PC-3 (cell line): Measurements from ENCODE around the gene TEX14. TPM values are rescaled to one million over a fixed set of nuclear protein-coding genes. Genes with fewer than 3 reads are reported as not detected.

Source experiments
- ATAC-seq: fragments of 200-7000 bp; cut with Tn5 transposase; 2 replicates; pipeline ENCODE4 v1.9.1; 2020; ENCODE audit warnings: mild to moderate bottlenecking, moderate library complexity
- BruUV-seq: library from RNA; stranded (reverse); fragments of 400-500 nt; replicated peaks from 2 replicates; lab custom pipeline; 2021; lab: Mats Ljungman, UMichigan
- CTCF ChIA-PET: fragments of 300-600 bp; sonication (Branson Sonifier 250); formaldehyde crosslinking; loops from one replicate; lab custom pipeline; 2022; ENCODE audit warnings: antibody characterized with exemption; lab: Charles Lee
- POLR2A ChIA-PET: fragments of 300-600 bp; sonication (Branson Sonifier 250); formaldehyde crosslinking; loops from one replicate; lab custom pipeline; 2022; ENCODE audit warnings: antibody characterized with exemption; ENCODE audit not compliant: unreplicated experiment; lab: Charles Lee
- DNase-seq: peaks from one replicate; pipeline ENCODE4 v3.0.0-alpha.2; 2015
- H2AFZ ChIP-seq: fragments of 300-600 bp; sonication (generic); 2 replicates; pipeline ENCODE4 v1.6.0; 2016; ENCODE audit warnings: antibody characterized with exemption, low read length
- H3F3A ChIP-seq: fragments of 300-600 bp; sonication (generic); one replicate; pipeline ENCODE4 v1.6.0; 2017; ENCODE audit warnings: antibody characterized with exemption, low read length, control low read depth, mild to moderate bottlenecking; ENCODE audit not compliant: unreplicated experiment
- H3K27ac ChIP-seq: fragments of 300-600 bp; sonication (generic); 2 replicates; pipeline ENCODE4 v1.5.1; 2016; ENCODE audit warnings: mild to moderate bottlenecking, low read length
- H3K27me3 ChIP-seq: fragments of 300-600 bp; sonication (generic); 2 replicates; pipeline ENCODE4 v1.6.1; 2016; ENCODE audit warnings: low read length, mixed read lengths
- H3K36me3 ChIP-seq: fragments of 300-600 bp; sonication (generic); 2 replicates; pipeline ENCODE4 v1.6.1; 2016; ENCODE audit warnings: low read depth, mixed run types, low read length, mixed read lengths
- H3K4me1 ChIP-seq: fragments of 300-600 bp; sonication (generic); 2 replicates; pipeline ENCODE4 v1.5.1; 2016; ENCODE audit warnings: low read length; ENCODE audit not compliant: insufficient read depth
- H3K4me2 ChIP-seq: fragments of 300-600 bp; sonication (generic); 2 replicates; pipeline ENCODE4 v1.6.0; 2016; ENCODE audit warnings: low read length
- H3K4me3 ChIP-seq: fragments of 300-600 bp; sonication (generic); 2 replicates; pipeline ENCODE4 v1.5.1; 2016; ENCODE audit warnings: mild to moderate bottlenecking, low read length, mixed read lengths
- H3K79me2 ChIP-seq: fragments of 300-600 bp; sonication (generic); 2 replicates; pipeline ENCODE4 v1.6.1; 2017; ENCODE audit warnings: low read length, mixed read lengths
- H3K9ac ChIP-seq: fragments of 300-600 bp; sonication (generic); 2 replicates; pipeline ENCODE4 v1.6.0; 2016; ENCODE audit warnings: mild to moderate bottlenecking, low read length
- H3K9me2 ChIP-seq: fragments of 300-600 bp; sonication (generic); replicated peaks from 2 replicates; pipeline ENCODE4 v1.6.1; 2016; ENCODE audit warnings: mixed run types, low read length, mixed read lengths
- H3K9me3 ChIP-seq: fragments of 300-600 bp; sonication (generic); 2 replicates; pipeline ENCODE4 v1.6.1; 2016; ENCODE audit warnings: low read length, mixed read lengths
- H4K20me1 ChIP-seq: fragments of 300-600 bp; sonication (generic); 2 replicates; pipeline ENCODE4 v1.6.1; 2016; ENCODE audit warnings: low read length, mixed read lengths
- EZH2 ChIP-seq: fragments of 300-600 bp; sonication (generic); IDR thresholded peaks from one replicate; pipeline ENCODE4 v1.6.1; 2017; ENCODE audit warnings: antibody characterized with exemption, mild to moderate bottlenecking, low read length; ENCODE audit not compliant: unreplicated experiment
- EZH2phosphoT487 ChIP-seq: fragments of 300-600 bp; sonication (generic); IDR thresholded peaks from 2 replicates; pipeline ENCODE4 v1.6.1; 2018; ENCODE audit warnings: mild to moderate bottlenecking, antibody characterized with exemption, low read length, borderline replicate concordance
- intact Hi-C: fragments of 100-400 bp; cut with micrococcal nuclease; formaldehyde crosslinking; loops from 2 replicates; pipeline ENCODE4 v1.9.0; 2023
- total RNA-seq: library from RNA; depleted of rRNA; stranded (reverse); fragments of >200 nt; gene quantifications from 2 replicates; pipeline ENCODE4 v1.2.3, GENCODE V29; 2014
- TF ChIP-seq, protein P1 (sequence below): fragments of 300-600 bp; sonication (generic); conservative IDR thresholded peaks from 2 replicates; pipeline ENCODE4 v1.5.1; 2017; ENCODE audit warnings: antibody characterized with exemption, low read depth, mild to moderate bottlenecking, low read length

Gene TEX14
- total RNA-seq, 1 experiment from 2014 or later = 0.29 TPM

DNA sequence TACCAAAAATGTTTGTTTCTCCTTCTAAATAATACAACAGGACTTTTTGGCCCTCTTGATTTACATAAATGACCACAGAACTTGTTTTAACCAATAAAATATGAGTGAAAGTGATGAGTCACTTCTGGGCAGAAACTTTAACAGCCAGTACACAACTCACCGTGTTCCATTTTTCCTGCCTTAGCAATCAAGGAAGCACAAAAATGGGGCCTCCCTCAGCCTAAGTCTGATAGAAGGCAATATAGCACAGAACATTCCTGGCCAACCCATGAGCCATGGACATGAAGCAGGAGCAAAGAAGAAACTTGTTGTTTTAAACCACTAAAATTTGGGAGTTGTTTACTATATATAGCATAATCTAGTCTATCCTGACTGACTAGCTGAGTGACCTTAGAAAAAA lies 116.3 kb downstream of the TEX14 start:
- Histone ChIP-seq H3K27ac (peak overlapping the region; percentile 5; the same call in 1 of the 2 replicates), H2AFZ (peak overlapping the region; percentile 59), H3K9me2 (no peaks in the 10 kb centered on the region), H3K4me1 (peaks cover 9% of the 10 kb centered on the region), H3K9me3 (no peaks in the 10 kb centered on the region), H3K4me3 (no peak overlapping the region), H3K4me2 (peak overlapping the region; percentile 46), H3K27me3 (no peaks in the 10 kb centered on the region), H3K9ac (no peak overlapping the region), H3K79me2 (no peaks in the 10 kb centered on the region), H4K20me1 (no peaks in the 10 kb centered on the region), H3F3A (no peaks in the 10 kb centered on the region), H3K36me3 (no peaks in the 10 kb centered on the region)
- CTCF ChIA-PET = no interaction called here
- TF ChIP-seq EZH2 (no peak), EZH2phosphoT487 (no peak)
- TF ChIP-seq, protein P1, sequence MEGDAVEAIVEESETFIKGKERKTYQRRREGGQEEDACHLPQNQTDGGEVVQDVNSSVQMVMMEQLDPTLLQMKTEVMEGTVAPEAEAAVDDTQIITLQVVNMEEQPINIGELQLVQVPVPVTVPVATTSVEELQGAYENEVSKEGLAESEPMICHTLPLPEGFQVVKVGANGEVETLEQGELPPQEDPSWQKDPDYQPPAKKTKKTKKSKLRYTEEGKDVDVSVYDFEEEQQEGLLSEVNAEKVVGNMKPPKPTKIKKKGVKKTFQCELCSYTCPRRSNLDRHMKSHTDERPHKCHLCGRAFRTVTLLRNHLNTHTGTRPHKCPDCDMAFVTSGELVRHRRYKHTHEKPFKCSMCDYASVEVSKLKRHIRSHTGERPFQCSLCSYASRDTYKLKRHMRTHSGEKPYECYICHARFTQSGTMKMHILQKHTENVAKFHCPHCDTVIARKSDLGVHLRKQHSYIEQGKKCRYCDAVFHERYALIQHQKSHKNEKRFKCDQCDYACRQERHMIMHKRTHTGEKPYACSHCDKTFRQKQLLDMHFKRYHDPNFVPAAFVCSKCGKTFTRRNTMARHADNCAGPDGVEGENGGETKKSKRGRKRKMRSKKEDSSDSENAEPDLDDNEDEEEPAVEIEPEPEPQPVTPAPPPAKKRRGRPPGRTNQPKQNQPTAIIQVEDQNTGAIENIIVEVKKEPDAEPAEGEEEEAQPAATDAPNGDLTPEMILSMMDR = no peak
- POLR2A ChIA-PET = no interaction called here
- intact Hi-C loops = no loop called here
- ATAC-seq (peak; percentile 89), DNase-seq (peak; percentile 87)
- BruUV-seq = no TSS peak

DNA sequence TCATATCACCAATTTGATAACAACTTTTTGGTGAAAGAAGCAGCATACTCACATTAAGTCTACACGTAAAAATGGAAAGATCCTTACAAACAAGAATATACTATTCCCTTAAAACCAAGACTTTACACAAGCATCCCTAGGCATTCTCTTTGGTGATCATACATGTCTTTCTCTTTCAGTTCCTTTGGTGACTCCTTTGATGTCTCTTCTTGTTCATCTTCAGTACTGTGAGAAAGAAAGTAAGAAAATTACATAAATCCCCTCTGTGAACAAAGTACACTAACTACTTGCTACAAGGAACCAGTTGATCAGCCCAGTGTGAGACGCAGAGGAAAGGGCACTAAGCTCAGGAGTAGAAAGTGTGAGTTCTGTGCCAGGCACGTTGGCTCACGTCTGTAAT lies 117.8 kb downstream of the TEX14 start:
- Histone ChIP-seq H3K9me3 (no peaks in the 10 kb centered on the region), H3K27me3 (no peaks in the 10 kb centered on the region), H3K36me3 (no peaks in the 10 kb centered on the region), H3K27ac (no peak overlapping the region), H2AFZ (no peak overlapping the region), H3K9me2 (no peaks in the 10 kb centered on the region), H4K20me1 (no peaks in the 10 kb centered on the region), H3F3A (no peaks in the 10 kb centered on the region), H3K9ac (no peak overlapping the region), H3K4me3 (no peak overlapping the region), H3K79me2 (no peaks in the 10 kb centered on the region), H3K4me2 (no peak overlapping the region), H3K4me1 (peaks cover 9% of the 10 kb centered on the region)
- TF ChIP-seq, protein P1 = no peak
- TF ChIP-seq EZH2 (no peak), EZH2phosphoT487 (no peak)
- POLR2A ChIA-PET = no interaction called here
- CTCF ChIA-PET = interaction anchor here (0.7 kb wide), 1 partner anchor 473 kb away, joined by 3 read pairs; no protein-coding TSS in a partner anchor
- DNase-seq = no peak
- intact Hi-C loops = no loop called here
- no peak for ATAC-seq
- BruUV-seq = no TSS peak

DNA sequence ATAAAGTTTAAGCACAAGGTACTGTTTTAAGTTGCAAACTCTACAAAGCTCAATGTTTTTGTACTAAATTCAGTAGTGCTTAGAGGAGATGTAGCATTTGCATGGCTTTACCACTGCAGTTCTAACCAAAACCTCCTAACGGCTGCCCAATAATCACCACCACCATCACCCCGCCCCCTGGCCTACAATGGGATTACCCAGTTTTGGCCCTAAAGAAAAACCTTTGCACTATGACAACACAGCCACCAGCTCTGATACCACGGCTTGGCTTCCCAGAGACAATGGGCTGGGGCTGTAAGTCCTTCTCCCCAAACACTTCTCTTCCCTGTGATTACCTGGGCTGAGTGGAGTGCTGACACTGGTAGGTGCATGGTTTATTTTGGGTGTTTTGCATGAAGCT lies 119.0 kb downstream of the TEX14 start:
- H3K79me2 ChIP-seq = no peaks in the 10 kb centered on the region
- intact Hi-C loops = no loop called here

More for the DNA sequence above, 119.0 kb downstream of the TEX14 start:
- Histone ChIP-seq H3K9ac (no peak overlapping the region), H3K4me3 (no peak overlapping the region), H3K4me2 (no peak overlapping the region), H3K9me3 (no peaks in the 10 kb centered on the region), H3F3A (no peaks in the 10 kb centered on the region), H3K9me2 (no peaks in the 10 kb centered on the region), H3K27ac (no peak overlapping the region), H2AFZ (no peak overlapping the region), H3K27me3 (no peaks in the 10 kb centered on the region), H4K20me1 (no peaks in the 10 kb centered on the region), H3K4me1 (peaks cover 9% of the 10 kb centered on the region), H3K36me3 (no peaks in the 10 kb centered on the region)
- POLR2A ChIA-PET = interaction anchor here (0.5 kb wide), 1 partner anchor 86 kb away, joined by 3 read pairs; no protein-coding TSS in a partner anchor
- CTCF ChIA-PET = interaction anchor here (0.5 kb wide), 1 partner anchor 20 kb away, joined by 3 read pairs; no protein-coding TSS in a partner anchor
- ATAC-seq (no peak), DNase-seq (no peak)
- TF ChIP-seq, protein P1 = no peak
- TF ChIP-seq EZH2phosphoT487 (no peak), EZH2 (no peak)
- no TSS peak for BruUV-seq
